Thyroid gland (tissue), 4 donors: ENCODE results near the gene PCK2.

Experiments used
- CTCF ChIP-seq, 6 experiments: fragments of 200-600 bp in 3 of 6; fragments of 450-650 bp in 3 of 6; sonication (generic) in 3 of 6; IDR thresholded peaks; one replicate each; pipeline ENCODE4 v1.5.1; 2016 to 2019; ENCODE audit warnings: antibody characterized with exemption in 6 of 6, mild to moderate bottlenecking in 2 of 6, inconsistent platforms in 1 of 6, moderate library complexity in 1 of 6
- POLR2A ChIP-seq, 2 donors: fragments of 450-650 bp; IDR thresholded peaks; one replicate each; pipeline ENCODE4 v1.6.1; 2017; ENCODE audit warnings: antibody characterized with exemption in 2 of 2, mild to moderate bottlenecking in 2 of 2, moderate library complexity in 1 of 2

DNA sequence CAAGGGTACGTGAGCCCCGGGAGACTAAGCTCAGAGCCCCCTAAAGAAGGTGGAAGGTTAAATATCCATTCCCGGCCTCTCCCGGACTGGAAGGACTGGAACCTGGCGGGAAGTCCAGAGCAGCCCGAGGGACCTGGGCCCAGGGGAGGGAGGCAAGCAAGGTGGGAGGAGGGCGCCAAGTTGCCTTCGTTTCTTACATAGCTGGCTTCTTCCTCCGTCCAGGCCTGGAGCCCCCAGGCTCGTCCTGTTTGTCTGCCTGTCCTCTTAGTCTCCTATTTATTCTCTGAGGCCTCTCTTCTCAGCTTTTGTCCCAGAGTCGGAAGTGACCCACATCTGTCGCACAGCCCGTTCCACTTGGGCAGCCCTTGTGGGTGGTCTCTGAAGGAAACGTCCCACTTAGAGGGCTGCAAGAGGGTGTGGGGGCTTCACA, 745 bp downstream of the PCK2 start:
- TF ChIP-seq CTCF (IDR thresholded peaks at IDR 0.05) (no peak), POLR2A (IDR thresholded peaks at IDR 0.05) (no peak)
